ENCODE results near the gene KCNG4.

DNA sequence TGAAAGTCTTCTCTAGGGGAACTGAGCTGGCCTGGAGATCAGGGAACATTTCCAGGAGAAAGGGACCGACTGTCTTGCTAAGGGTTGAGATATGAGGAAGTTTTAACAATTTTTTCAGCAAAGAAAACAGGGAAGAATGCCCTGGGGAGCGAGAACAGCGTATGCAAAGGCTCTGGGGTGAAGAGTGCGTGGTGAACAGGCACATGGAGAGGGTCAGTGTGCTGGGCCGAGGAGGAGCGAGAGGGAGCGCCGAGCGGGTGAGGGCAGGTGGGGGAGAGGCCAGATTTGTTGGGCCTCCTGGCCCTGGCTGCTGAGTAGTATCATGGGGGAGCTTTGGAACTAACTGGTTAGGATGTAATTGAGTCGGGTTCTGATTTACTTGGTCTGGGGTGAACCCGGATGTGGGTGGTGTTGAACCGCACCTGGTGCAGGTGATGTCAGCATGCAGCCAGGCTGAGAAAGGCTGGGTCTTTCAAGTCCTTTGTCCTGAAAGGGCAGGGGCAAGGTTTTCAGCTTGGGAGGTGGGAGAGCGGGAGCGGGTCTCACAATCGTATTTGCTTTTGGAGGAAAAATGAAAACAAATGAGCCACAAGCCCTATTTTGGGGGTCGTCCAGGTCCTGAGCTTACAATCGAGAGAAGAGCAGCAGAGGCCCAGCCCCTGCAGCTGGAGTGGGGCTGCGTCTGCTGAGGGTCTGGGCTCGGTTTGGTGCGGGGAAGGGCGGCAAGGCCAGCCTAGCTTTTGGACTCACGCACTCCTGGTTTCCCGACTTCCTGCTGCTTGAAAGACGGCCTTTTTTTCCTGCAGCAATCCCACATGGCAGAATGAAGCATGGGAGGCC is 43.7 kb upstream of the KCNG4 start:
- no peak for TF ChIP-seq POLR2AphosphoS5 (IDR thresholded peaks at IDR 0.05; ENCODE audit: low read depth, low read length)
- TF ChIP-seq, protein P1, sequence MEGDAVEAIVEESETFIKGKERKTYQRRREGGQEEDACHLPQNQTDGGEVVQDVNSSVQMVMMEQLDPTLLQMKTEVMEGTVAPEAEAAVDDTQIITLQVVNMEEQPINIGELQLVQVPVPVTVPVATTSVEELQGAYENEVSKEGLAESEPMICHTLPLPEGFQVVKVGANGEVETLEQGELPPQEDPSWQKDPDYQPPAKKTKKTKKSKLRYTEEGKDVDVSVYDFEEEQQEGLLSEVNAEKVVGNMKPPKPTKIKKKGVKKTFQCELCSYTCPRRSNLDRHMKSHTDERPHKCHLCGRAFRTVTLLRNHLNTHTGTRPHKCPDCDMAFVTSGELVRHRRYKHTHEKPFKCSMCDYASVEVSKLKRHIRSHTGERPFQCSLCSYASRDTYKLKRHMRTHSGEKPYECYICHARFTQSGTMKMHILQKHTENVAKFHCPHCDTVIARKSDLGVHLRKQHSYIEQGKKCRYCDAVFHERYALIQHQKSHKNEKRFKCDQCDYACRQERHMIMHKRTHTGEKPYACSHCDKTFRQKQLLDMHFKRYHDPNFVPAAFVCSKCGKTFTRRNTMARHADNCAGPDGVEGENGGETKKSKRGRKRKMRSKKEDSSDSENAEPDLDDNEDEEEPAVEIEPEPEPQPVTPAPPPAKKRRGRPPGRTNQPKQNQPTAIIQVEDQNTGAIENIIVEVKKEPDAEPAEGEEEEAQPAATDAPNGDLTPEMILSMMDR (IDR thresholded peaks at IDR 0.05) = no peak
- TF ChIP-seq TCF7L2 (IDR thresholded peaks at IDR 0.05; ENCODE audit: low read depth, low read length) = no peak
